Measurements from ENCODE around the gene MYRIP.

- TF ChIP-seq CTCF (conservative IDR thresholded peaks at IDR 0.05; ENCODE audit: low read depth, low read length), result no peak
- no peak for TF ChIP-seq SMC3 (IDR thresholded peaks at IDR 0.05; ENCODE audit: low read depth, low read length)
- TF ChIP-seq POLR2A (IDR thresholded peaks at IDR 0.05; ENCODE audit: low read depth, low read length), result no peak
- TF ChIP-seq NFE2L2 (IDR thresholded peaks at IDR 0.05; ENCODE audit: low read depth, low read length), result no peak
- no peak for TF ChIP-seq USF2 (IDR thresholded peaks at IDR 0.05; ENCODE audit: low read depth, low read length)
- no peak for TF ChIP-seq BHLHE40 (IDR thresholded peaks at IDR 0.05; ENCODE audit: low read depth, low read length)
Observed at GRCh38 chr3:39911465-39912309, 102.3 kb downstream of the MYRIP start.
